ENCODE results near the gene SCFD1.

DNA sequence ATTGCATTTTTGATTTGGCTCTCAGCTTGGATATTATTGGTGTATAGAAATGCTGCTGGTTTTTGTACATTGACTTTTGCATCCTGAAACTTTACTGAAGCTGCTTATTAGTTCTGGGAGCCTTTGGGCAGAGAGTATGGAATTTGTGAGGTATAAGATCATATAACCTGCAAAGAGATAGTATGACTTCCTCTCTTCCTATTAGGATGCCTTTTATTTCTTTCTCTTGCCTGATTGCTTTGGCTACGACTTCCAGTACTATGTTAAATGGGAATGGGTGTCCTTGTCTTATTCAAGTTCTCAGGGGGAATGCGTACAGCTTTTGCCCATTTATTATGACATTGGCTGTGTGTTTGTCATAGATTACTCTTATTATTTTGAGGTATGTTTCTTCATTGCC is 23.5 kb downstream of the SCFD1 start:
- TF ChIP-seq GATA3 (IDR thresholded peaks at IDR 0.05; ENCODE audit: low read depth, low read length) (no peak), GATA2 (IDR thresholded peaks at IDR 0.05; ENCODE audit: low read depth, low read length) (no peak)

Data from SH-SY5Y (cell line).